HG03064 (cell line): ENCODE results near the gene RPS25.
"Not testable (repeated sequence)": the region's sequence is repeated elsewhere in the genome, so short reads cannot be mapped to it uniquely, and the experiment has no call there.

Experiments used
- ATAC-seq: cut with Tn5 transposase; IDR thresholded peaks from one replicate; pipeline ENCODE4 v1.9.1; 2021; ENCODE audit warnings: low read depth; ENCODE audit not compliant: unreplicated experiment

The RPS25 gene

GRCh38 chr11:119041821-119042514, 23.8 kb upstream of the RPS25 start:
- ATAC-seq, result no peak

GRCh38 chr11:119039471-119039870, 21.3 kb upstream of the RPS25 start:
- not testable (repeated sequence) for ATAC-seq

GRCh38 chr11:119038884-119039283, 20.7 kb upstream of the RPS25 start:
- no peak for ATAC-seq

- no peak for ATAC-seq
These were observed 16.7 kb upstream of the RPS25 start for GRCh38 chr11:119034813-119035212.

GRCh38 chr11:119033421-119033820, 15.3 kb upstream of the RPS25 start:
- ATAC-seq, result not testable (repeated sequence)

GRCh38 chr11:119031912-119032280, 13.8 kb upstream of the RPS25 start:
- no peak for ATAC-seq

- ATAC-seq, result peak; percentile 79
These were observed 12.3 kb upstream of the RPS25 start, which contains the start of gene SLC37A4 for GRCh38 chr11:119030329-119031047. TSS of gene SLC37A4 (minus strand) at chr11:119030877.

GRCh38 chr11:119030029-119030328, 11.8 kb upstream of the RPS25 start:
- peak; percentile 16 for ATAC-seq

- no peak for ATAC-seq
These were observed 11.3 kb upstream of the RPS25 start for GRCh38 chr11:119029340-119030028.

GRCh38 chr11:119029069-119029339, 10.9 kb upstream of the RPS25 start:
- no peak for ATAC-seq

GRCh38 chr11:119028346-119029068, 10.4 kb upstream of the RPS25 start:
- no peak for ATAC-seq

- no peak for ATAC-seq
These were observed 9.6 kb upstream of the RPS25 start for GRCh38 chr11:119027561-119028345.

- ATAC-seq, result no peak
These were observed 8.8 kb upstream of the RPS25 start for GRCh38 chr11:119026970-119027369.

- no peak for ATAC-seq
These were observed 8.0 kb upstream of the RPS25 start for GRCh38 chr11:119025978-119026766.

GRCh38 chr11:119025541-119025940, 7.4 kb upstream of the RPS25 start:
- ATAC-seq, result no peak

GRCh38 chr11:119025099-119025473, 6.9 kb upstream of the RPS25 start:
- ATAC-seq, result no peak

- ATAC-seq, result no peak
These were observed 6.4 kb upstream of the RPS25 start for GRCh38 chr11:119024430-119025098.

GRCh38 chr11:119023741-119024140, 5.6 kb upstream of the RPS25 start:
- no peak for ATAC-seq

GRCh38 chr11:119021631-119022030, 3.5 kb upstream of the RPS25 start:
- no peak for ATAC-seq
